ENCODE data around the gene STK17A.

Gene STK17A

DNA sequence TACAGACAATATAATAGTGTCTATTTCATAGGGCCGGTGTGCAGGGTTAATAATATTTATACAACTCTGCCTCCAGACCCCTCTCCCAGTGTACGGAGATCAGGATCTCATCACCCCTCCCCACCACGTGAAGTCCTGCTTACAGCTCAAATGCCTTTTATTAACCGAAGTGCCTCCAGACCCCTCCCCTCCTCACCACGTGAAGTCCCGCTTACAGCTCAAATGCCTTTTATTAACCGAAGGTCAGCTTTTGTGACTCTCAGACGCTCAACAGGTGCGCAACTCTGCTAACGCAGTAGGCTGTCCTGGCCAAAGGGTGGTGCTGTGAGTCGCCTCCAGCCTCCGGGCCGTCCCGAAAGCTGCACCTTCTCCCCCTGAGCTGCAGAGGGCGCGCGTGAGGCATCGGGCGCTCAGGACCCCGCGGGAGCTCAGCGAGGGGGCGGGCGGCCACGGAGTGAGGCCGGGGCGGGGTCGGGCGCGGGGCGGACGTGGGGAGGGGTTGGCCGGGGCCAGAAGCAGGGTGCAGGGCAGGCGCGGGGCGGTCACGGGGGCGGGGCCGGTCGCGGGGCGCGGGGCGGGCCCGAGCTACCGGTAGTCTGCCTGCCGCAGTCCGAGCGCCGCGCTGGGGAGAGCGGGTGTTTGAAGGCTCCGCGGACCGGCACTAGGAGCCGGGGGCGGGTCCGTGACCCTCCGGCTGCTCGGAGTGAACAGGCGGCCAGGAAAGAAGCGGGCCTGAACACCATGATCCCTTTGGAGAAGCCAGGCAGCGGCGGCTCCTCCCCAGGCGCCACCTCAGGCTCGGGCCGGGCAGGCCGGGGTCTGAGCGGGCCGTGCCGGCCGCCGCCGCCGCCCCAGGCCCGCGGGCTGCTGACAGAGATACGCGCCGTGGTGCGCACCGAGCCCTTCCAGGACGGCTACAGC, at the start of gene STK17A:
TSS of gene STK17A (plus strand) at position 606 of the 921 bp plus-strand sequence. CDS start at position 742, 136 bp downstream.
- DNase-seq, result peak; percentile 83

DNA sequence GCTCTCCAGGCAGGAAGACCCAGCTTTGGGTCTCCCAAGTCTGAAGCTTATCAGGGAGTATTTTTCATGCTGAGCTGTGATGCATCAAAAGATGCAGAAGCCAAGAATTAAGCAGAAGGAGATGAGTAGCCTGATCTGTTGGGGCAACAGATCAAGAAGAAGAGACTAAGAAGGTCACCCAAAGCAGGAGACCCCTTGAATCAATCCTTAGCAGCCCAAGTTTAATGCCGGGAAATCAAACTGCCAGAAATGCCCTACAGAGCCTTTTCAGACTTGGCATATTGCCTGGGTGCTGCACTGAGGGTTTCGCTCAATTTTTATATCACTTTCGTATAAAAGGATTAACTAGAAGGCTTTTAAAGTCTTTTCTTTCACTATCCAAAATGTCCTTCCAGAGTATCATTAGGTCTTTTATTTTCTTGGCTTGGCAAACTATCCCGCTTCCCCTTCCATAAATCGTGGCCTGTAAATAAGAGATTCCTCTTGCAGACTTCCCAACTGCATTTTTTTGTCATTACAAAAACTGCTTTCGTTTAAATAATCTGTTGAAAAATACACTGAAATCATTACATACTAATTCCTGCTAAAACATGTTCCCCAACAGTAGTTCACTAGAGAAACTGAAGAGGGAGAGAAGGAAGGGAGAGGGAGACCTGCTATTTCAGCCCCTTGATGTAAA, 49.0 kb upstream of the STK17A start:
- DNase-seq, result no peak

- no peak for DNase-seq
Measured at GRCh38 chr7:43535031-43535451, 47.9 kb upstream of the STK17A start.

GRCh38 chr7:43535810-43536585, 46.9 kb upstream of the STK17A start:
- DNase-seq, result no peak

DNA sequence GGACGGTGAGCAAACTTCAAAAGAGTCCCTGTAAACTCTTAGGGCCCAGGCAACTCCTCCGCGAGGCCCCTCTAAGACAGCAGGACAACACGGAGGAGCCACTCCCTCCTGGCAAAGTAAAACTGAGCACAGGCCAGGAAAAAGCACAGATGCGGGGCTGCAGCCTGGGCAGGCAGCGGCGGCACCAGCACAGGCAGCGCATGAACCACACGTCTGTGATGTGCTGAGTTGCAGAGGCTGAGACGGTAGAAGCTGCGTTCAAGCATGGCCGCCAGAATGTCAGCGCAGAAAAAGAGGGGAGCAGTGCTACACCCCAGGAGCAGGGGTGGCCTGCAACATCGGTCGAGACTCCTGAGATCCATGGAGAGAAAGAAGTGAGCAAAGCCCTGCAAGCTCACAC, 46.1 kb upstream of the STK17A start:
- DNase-seq, result no peak

DNA sequence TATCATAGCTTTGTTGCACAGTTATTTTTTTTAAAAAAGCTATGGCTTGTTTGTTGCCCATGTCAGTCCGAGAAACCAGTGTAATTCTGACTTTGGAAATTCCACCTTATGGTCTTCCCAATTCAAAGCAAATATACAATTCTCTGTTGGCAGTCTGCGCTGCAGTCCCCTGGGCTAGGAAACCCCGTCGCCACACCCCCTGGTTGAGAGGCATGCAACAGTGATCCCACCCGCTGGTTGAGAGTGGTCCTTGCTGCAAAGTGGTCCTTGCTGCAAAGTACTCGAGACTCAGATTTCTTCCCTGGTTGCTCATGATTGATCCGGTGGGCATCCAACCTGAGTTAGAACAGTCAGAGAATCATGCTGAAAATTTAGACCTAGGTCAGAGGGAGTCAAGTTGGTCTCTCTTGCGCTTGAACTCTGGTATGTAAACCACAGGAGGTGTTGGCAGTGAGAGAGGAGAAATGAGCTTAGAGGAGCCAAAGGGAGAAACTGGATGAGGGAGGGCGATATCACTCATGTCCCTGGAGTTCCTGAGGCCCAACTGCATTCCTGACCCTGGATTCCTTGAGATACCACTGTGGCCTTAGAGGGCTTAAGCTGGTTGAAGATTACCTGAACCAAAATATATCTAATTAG, 45.0 kb upstream of the STK17A start:
- DNase-seq, result no peak

DNA sequence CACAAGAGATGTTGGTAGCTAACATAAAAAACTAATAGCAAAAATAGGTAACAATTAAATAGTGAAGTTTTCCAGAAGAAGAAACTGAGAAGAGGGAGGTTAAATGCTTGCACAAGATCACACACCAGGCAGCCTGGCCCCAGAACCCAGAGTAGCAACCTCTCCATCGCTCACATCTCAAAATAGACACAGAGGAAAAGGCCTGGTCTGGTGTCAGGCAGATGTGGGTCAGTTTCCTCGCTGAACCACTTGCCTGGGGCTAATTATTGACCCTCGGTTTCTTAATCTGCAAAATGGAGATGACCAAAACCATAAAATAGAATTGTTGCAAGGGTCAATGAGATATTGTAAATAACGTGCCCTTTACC, 44.5 kb upstream of the STK17A start:
- DNase-seq, result no peak

GRCh38 chr7:43540471-43540870, 42.4 kb upstream of the STK17A start:
- no peak for DNase-seq

- DNase-seq, result no peak
Measured at GRCh38 chr7:43542716-43543115, 40.2 kb upstream of the STK17A start.

DNA sequence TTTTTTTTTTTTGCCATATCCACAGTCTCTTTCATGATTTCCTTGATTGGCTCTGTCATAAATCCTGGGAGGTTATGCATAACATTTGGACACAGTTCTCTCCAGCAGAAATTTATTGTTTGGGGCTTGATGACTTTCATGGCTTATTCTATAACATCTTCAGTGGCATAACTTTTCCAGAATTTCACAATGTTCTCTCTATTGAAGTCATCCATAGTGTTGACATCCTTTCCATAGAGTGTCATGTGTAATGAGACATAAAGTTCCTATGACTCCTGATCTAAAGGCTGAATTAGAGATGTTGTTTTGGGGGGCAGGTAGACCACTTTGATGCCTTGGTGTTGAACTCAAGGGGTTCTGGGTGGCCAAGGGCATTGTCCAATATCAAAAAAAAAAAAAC, 36.7 kb upstream of the STK17A start:
- DNase-seq, result no peak

GRCh38 chr7:43550427-43550826, 32.5 kb upstream of the STK17A start:
- DNase-seq, result no peak

- no peak for DNase-seq
Measured at GRCh38 chr7:43552122-43552521, 30.8 kb upstream of the STK17A start.

- no peak for DNase-seq
Measured at GRCh38 chr7:43553999-43554398, 28.9 kb upstream of the STK17A start.

GRCh38 chr7:43554423-43554822, 28.5 kb upstream of the STK17A start:
- DNase-seq, result no peak

GRCh38 chr7:43557831-43558495, 24.9 kb upstream of the STK17A start:
- no peak for DNase-seq

GRCh38 chr7:43559171-43559945, 23.6 kb upstream of the STK17A start:
- no peak for DNase-seq

DNA sequence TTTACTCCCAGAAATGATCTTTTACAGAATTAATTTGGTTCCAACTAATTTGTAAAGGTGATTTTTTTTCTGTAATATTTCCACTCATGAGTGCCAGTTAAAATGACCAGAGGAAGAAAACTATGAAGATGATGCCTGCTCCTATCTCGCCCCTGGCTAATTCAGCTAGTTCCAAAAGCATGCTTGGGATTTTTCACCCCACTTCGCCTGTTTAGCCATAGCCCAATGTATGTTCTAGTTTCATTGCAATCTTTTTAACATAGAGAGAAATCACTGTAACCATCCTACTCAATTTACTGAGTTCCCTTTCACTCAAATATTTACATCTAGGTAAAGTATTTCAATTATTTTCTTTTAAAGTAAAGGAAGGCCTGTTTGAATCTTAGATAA, 23.0 kb upstream of the STK17A start:
- no peak for DNase-seq

GRCh38 chr7:43560742-43561330, 22.1 kb upstream of the STK17A start:
- DNase-seq, result no peak

GRCh38 chr7:43562383-43562782, 20.5 kb upstream of the STK17A start:
- no peak for DNase-seq

- no peak for DNase-seq
Measured at GRCh38 chr7:43565786-43566185, 17.1 kb upstream of the STK17A start.

GRCh38 chr7:43568529-43568928, 14.4 kb upstream of the STK17A start:
- peak; percentile 6 for DNase-seq

Data from NCI-H2227 treated with DMSO at 0.1 percent for 48 hours (cell line).